Keratinocyte (primary cell): ENCODE data around the gene GNPAT. TPM values are rescaled to one million over a fixed set of nuclear protein-coding genes. Genes with fewer than 3 reads are reported as not detected.

Experiments used
- DNase-seq: peaks from one replicate; pipeline ENCODE4 v3.0.0-alpha.2; 2011; ENCODE audit warnings: low read depth, missing footprints, low spot score
- FAIRE-seq: peaks from 2 replicates; lab custom pipeline; 2011; peaks lifted over from hg19 to GRCh38; lab: Jason Lieb, UNC
- H2AFZ ChIP-seq: 2 replicates; pipeline ENCODE4 v1.6.0; 2012; ENCODE audit warnings: low read length, control low read depth, inconsistent platforms; ENCODE audit not compliant: control insufficient read depth
- H3K27ac ChIP-seq: 2 replicates; pipeline ENCODE4 v1.5.1; 2011; ENCODE audit warnings: low read length; ENCODE audit not compliant: control insufficient read depth, insufficient read depth
- H3K27me3 ChIP-seq: 3 replicates; pipeline ENCODE4 v1.6.0; 2011; ENCODE audit warnings: low read length; ENCODE audit not compliant: control insufficient read depth, insufficient read depth; ENCODE audit errors: extremely low read depth
- H3K36me3 ChIP-seq, 2 experiments: 2 replicates in 1 of 2; 3 replicates in 1 of 2; pipeline ENCODE4 v1.5.1; 2011; ENCODE audit warnings: low read length in 2 of 2, mild to moderate bottlenecking in 1 of 2; ENCODE audit not compliant: control insufficient read depth in 2 of 2, insufficient read depth in 2 of 2; ENCODE audit errors: extremely low read depth in 1 of 2
- H3K4me1 ChIP-seq: 3 replicates; pipeline ENCODE4 v1.5.1; 2011; ENCODE audit warnings: low read length; ENCODE audit not compliant: control insufficient read depth, insufficient read depth; ENCODE audit errors: extremely low read depth
- H3K4me2 ChIP-seq: 3 replicates; pipeline ENCODE4 v1.6.0; 2011; ENCODE audit warnings: low read depth, low read length; ENCODE audit not compliant: control insufficient read depth, insufficient read depth; ENCODE audit errors: extremely low read depth
- H3K4me3 ChIP-seq, 3 experiments: fragments of 200-600 bp in 1 of 3; sonication (generic) in 1 of 3; 2 replicates in 2 of 3; 3 replicates in 1 of 3; pipeline ENCODE4 v1.5.1; 2011 to 2016; ENCODE audit warnings: low read length in 3 of 3, mild to moderate bottlenecking in 3 of 3, control low read depth in 2 of 3, inconsistent platforms in 1 of 3, low read depth in 1 of 3, mixed read lengths in 1 of 3, mixed run types in 1 of 3, moderate library complexity in 1 of 3; ENCODE audit not compliant: control insufficient read depth in 2 of 3, insufficient read depth in 2 of 3; ENCODE audit errors: extremely low read depth in 1 of 3
- H3K79me2 ChIP-seq: 2 replicates; pipeline ENCODE4 v1.6.0; 2012; ENCODE audit warnings: low read length; ENCODE audit not compliant: control insufficient read depth, insufficient read depth
- H3K9ac ChIP-seq: 3 replicates; pipeline ENCODE4 v1.6.0; 2011; ENCODE audit warnings: low read length; ENCODE audit not compliant: control insufficient read depth, insufficient read depth; ENCODE audit errors: extremely low read depth
- H3K9me1 ChIP-seq: 3 replicates; pipeline ENCODE4 v1.6.0; 2011; ENCODE audit warnings: low read length; ENCODE audit not compliant: control insufficient read depth, insufficient read depth; ENCODE audit errors: extremely low read depth
- H3K9me3 ChIP-seq: 2 replicates; pipeline ENCODE4 v1.5.1; 2012; ENCODE audit warnings: low read depth, low read length; ENCODE audit not compliant: control insufficient read depth
- H4K20me1 ChIP-seq: 3 replicates; pipeline ENCODE4 v1.6.0; 2011; ENCODE audit warnings: low read length; ENCODE audit not compliant: control insufficient read depth, insufficient read depth; ENCODE audit errors: extremely low read depth
- EZH2 ChIP-seq: IDR thresholded peaks from one replicate; pipeline ENCODE4 v1.6.1; 2012; ENCODE audit warnings: inconsistent platforms, mild to moderate bottlenecking, low read length, moderate library complexity
- dilution Hi-C: fragments of 300-500 bp; cut with MboI; formaldehyde crosslinking; loops from one replicate; pipeline ENCODE4 v1.7.0; 2020; ENCODE audit warnings: low sequenced_read_pairs; ENCODE audit not compliant: extremely low pct_ligation_motif_present
- polyA plus RNA-seq, 5 experiments: library from polyadenylated mRNA; depleted of rRNA in 3 of 5; stranded (reverse) in 3 of 5; stranded (forward) in 1 of 5; unstranded in 1 of 5; fragments of >200 nt; gene quantifications; 1 replicate in 1 of 5; 2 replicates in 3 of 5; 3 replicates in 1 of 5; pipeline versions ENCODE4 v1.2.1 to v1.2.3, GENCODE V29; 2011 to 2012; ENCODE audit warnings: missing spikeins in 2 of 5, low read depth in 1 of 5, low replicate concordance in 1 of 5
- TF ChIP-seq, protein P1 (sequence below), 3 experiments: IDR thresholded peaks in 1 of 3; conservative IDR thresholded peaks in 1 of 3; optimal IDR thresholded peaks in 1 of 3; 2 replicates in 2 of 3; 3 replicates in 1 of 3; pipeline versions ENCODE3 to v1.5.1; 2011; ENCODE audit warnings: low read length in 3 of 3, mild to moderate bottlenecking in 3 of 3, moderate library complexity in 2 of 3, control low read depth in 1 of 3, inconsistent platforms in 1 of 3; ENCODE audit not compliant: insufficient read depth in 2 of 3; ENCODE audit errors: extremely low read depth in 1 of 3

GNPAT gene
- polyA plus RNA-seq, 1 donor (not counting 4 experiments of a cell fraction or from before 2014, with no cell fraction given): 39.9 TPM

GRCh38 chr1:231274119-231274825 lies 33.3 kb downstream of the GNPAT start:
- Histone ChIP-seq H3K79me2 (no peaks in the 10 kb centered on the region), H3K4me3 (no peak overlapping the region), H3K27me3 (no peaks in the 10 kb centered on the region), H3K9me3 (no peaks in the 10 kb centered on the region), H3K4me2 (no peak overlapping the region), H2AFZ (no peak overlapping the region), H3K9ac (no peak overlapping the region), H3K4me1 (peaks cover 7% of the 10 kb centered on the region), H4K20me1 (no peaks in the 10 kb centered on the region), H3K36me3 (peaks cover 13 to 18% of the 10 kb centered on the region in 2 experiments), H3K9me1 (no peaks in the 10 kb centered on the region), H3K27ac (no peak overlapping the region)
- TF ChIP-seq, protein P1, sequence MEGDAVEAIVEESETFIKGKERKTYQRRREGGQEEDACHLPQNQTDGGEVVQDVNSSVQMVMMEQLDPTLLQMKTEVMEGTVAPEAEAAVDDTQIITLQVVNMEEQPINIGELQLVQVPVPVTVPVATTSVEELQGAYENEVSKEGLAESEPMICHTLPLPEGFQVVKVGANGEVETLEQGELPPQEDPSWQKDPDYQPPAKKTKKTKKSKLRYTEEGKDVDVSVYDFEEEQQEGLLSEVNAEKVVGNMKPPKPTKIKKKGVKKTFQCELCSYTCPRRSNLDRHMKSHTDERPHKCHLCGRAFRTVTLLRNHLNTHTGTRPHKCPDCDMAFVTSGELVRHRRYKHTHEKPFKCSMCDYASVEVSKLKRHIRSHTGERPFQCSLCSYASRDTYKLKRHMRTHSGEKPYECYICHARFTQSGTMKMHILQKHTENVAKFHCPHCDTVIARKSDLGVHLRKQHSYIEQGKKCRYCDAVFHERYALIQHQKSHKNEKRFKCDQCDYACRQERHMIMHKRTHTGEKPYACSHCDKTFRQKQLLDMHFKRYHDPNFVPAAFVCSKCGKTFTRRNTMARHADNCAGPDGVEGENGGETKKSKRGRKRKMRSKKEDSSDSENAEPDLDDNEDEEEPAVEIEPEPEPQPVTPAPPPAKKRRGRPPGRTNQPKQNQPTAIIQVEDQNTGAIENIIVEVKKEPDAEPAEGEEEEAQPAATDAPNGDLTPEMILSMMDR (optimal IDR thresholded peaks at IDR 0.05 in 1 of 3, IDR thresholded peaks at IDR 0.05 in 1 of 3, conservative IDR thresholded peaks at IDR 0.05 in 1 of 3; ENCODE audit: extremely low read depth in 1 of 3, insufficient read depth in 2 of 3, low read length in 3 of 3): no peak
- no peak for TF ChIP-seq EZH2
- dilution Hi-C loops: no loop called here
- FAIRE-seq (no peak), DNase-seq (no peak)

DNA sequence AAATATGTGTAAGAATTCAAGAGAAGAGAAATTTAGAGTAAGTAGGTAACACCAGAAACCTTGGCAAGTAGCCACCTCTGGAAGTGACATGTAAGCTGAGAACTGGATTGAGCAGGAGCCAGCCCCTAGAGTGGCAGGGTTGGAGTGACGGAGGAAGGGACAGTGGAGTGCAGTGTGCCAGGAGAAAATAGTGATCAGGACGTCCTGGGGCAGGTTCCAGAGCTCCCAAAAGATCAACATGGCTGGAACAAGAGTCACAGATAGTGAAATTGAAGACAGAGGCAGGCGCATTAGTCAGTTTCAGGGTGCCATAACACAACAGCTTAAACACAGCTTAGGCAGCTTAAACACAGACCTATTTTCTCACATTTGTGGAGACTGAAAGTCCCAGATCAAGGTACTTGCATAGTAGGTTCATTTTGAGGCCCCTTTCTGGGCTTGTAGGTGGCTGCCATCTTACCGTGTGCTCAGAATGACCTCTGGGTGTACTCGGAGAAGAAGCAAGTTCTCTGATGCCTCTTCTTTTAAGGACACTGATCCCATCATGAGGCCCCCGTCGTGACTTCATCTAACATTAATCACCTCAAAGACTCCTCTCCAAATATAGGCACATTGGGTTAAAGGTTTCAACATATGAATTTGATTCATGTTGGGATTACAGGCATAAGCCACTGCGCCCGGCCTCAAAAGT lies 37.2 kb downstream of the GNPAT start:
- Histone ChIP-seq H2AFZ (no peak overlapping the region), H3K9ac (no peak overlapping the region), H3K9me3 (no peaks in the 10 kb centered on the region), H3K27ac (no peak overlapping the region), H3K4me3 (no peak overlapping the region), H3K9me1 (no peaks in the 10 kb centered on the region), H4K20me1 (no peaks in the 10 kb centered on the region), H3K36me3 (peaks cover 7 to 11% of the 10 kb centered on the region in 2 experiments), H3K4me1 (peaks cover 8% of the 10 kb centered on the region), H3K79me2 (no peaks in the 10 kb centered on the region), H3K4me2 (no peak overlapping the region), H3K27me3 (no peaks in the 10 kb centered on the region)
- no peak for TF ChIP-seq EZH2
- TF ChIP-seq, protein P1 (optimal IDR thresholded peaks at IDR 0.05 in 1 of 3, IDR thresholded peaks at IDR 0.05 in 1 of 3, conservative IDR thresholded peaks at IDR 0.05 in 1 of 3; ENCODE audit: extremely low read depth in 1 of 3, insufficient read depth in 2 of 3, low read length in 3 of 3): no peak
- FAIRE-seq: no peak
- dilution Hi-C loops: no loop called here
- DNase-seq: no peak
